BJ (cell line): Measurements from ENCODE around the gene SLC38A8. TPM values are rescaled to one million over a fixed set of nuclear protein-coding genes. Genes with fewer than 3 reads are reported as not detected.
A peak's percentile ranks its signal among the peaks of the same experiment; 100 is the strongest.

ENCODE experiments used
- CTCF ChIA-PET: fragments of 350-600 bp; formaldehyde crosslinking; extraction: SDS; loops from one replicate; lab custom pipeline; 2021; ENCODE audit warnings: antibody characterized with exemption, inconsistent platforms; lab: Yijun Ruan, JAX
- POLR2A ChIA-PET: fragments of 300-600 bp; sonication (Branson Sonifier 250); formaldehyde crosslinking; extraction: SDS; loops from one replicate; lab custom pipeline; 2021; ENCODE audit warnings: antibody characterized with exemption; lab: Charles Lee
- DNase-seq: peaks from one replicate; pipeline ENCODE4 v3.0.0-alpha.2; 2011; ENCODE audit warnings: low read depth
- H3K27me3 ChIP-seq: 2 replicates; pipeline ENCODE4 v1.6.0; 2011; ENCODE audit warnings: low read length; ENCODE audit not compliant: control insufficient read depth, insufficient read depth
- H3K36me3 ChIP-seq: 2 replicates; pipeline ENCODE4 v1.5.1; 2011; ENCODE audit warnings: low read length; ENCODE audit not compliant: control insufficient read depth, insufficient read depth
- H3K4me3 ChIP-seq: 2 replicates; pipeline ENCODE4 v1.5.1; 2011; ENCODE audit warnings: low read depth, mild to moderate bottlenecking, control low read depth, low read length
- CTCF ChIP-seq: IDR thresholded peaks from 2 replicates; pipeline ENCODE4 v1.5.1; 2011; ENCODE audit warnings: low read depth, mild to moderate bottlenecking, control low read depth, inconsistent platforms, low read length, moderate library complexity; ENCODE audit not compliant: insufficient read depth
- polyA plus RNA-seq: library from polyadenylated mRNA; depleted of rRNA; stranded (reverse); fragments of >200 nt; gene quantifications from 2 replicates; pipeline ENCODE4 v1.2.3, GENCODE V29; 2011

SLC38A8 gene
- polyA plus RNA-seq, 1 experiment: not detected

- no peak for DNase-seq
- ChIA-PET POLR2A (no interaction called here), CTCF (interaction anchor here (1.4 to 2.2 kb wide), 2 partner anchors 18 to 90 kb away, joined by 6 to 7 read pairs; no protein-coding TSS in a partner anchor)
- Histone ChIP-seq H3K36me3 (peaks cover 9% of the 10 kb centered on the region), H3K27me3 (peaks cover 1% of the 10 kb centered on the region), H3K4me3 (no peak overlapping the region)
- TF ChIP-seq CTCF: no peak
These were observed 5.0 kb upstream of the SLC38A8 start for GRCh38 chr16:84047626-84048025.

DNA sequence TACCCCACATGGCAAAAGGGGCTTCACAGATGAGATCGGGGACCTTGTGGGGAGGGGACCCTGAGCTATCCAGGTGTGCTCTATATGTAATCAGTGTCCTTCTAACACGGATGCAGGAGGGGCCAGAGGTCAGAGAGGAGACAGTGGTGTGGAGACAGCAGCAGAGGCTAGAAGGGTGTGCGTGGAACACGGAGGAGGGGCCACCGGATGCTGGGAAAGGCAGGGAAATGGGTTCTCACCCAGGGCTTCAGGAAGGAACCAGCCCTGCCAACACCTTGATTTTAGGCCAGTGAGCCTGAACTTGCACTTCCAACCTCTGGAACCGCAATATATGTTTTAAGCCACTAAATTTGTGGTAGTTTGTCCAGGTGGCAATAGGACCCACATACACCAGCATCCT is 4.6 kb upstream of the SLC38A8 start:
- no peak overlapping the region for H3K4me3 ChIP-seq
- no peak for TF ChIP-seq CTCF
- no peak for DNase-seq
- peaks cover 7% of the 10 kb centered on the region for H3K36me3 ChIP-seq
- POLR2A ChIA-PET: no interaction called here
- peaks cover 6% of the 10 kb centered on the region for H3K27me3 ChIP-seq
- CTCF ChIA-PET: interaction anchor here (1.7 to 2.2 kb wide), 2 partner anchors 18 to 90 kb away, joined by 4 to 7 read pairs; no protein-coding TSS in a partner anchor

- no peak for TF ChIP-seq CTCF
- H3K27me3 ChIP-seq: peaks cover 15% of the 10 kb centered on the region
- CTCF ChIA-PET: interaction anchor here (0.5 to 2.2 kb wide), 9 partner anchors 12 to 119 kb away, joined by 3 to 7 read pairs (median 4); no protein-coding TSS in a partner anchor
- POLR2A ChIA-PET: no interaction called here
- no peak for DNase-seq
- H3K36me3 ChIP-seq: peaks cover 5% of the 10 kb centered on the region
- no peak overlapping the region for H3K4me3 ChIP-seq
These were observed 3.3 kb upstream of the SLC38A8 start for GRCh38 chr16:84045818-84046470.

- H3K27me3 ChIP-seq: peaks cover 19% of the 10 kb centered on the region
- no peak overlapping the region for H3K4me3 ChIP-seq
- POLR2A ChIA-PET: no interaction called here
- DNase-seq: no peak
- CTCF ChIA-PET: interaction anchor here (0.5 to 6.6 kb wide), 9 partner anchors 11 to 118 kb away, joined by 3 to 34 read pairs (median 4); no protein-coding TSS in a partner anchor
- no peak for TF ChIP-seq CTCF
- peaks cover 2% of the 10 kb centered on the region for H3K36me3 ChIP-seq
These were observed 2.6 kb upstream of the SLC38A8 start for GRCh38 chr16:84045001-84045817.

DNA sequence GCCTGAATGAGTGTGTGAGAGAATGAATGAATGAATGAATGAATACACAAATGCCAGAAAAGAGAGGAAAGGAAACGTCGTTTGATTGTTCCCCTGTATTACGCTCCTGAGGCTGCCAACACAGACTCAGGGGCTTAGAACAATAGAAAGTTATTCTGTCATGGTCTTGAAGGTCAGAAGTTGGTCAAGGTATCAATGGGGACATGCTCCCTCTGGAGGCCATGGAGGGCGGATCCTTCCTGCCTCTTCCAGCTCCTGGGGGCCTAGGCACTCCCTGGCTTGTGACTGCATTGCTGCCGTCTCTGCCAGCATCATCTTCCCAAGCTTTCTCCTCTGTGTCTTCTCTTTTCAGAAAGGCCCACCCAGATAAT is 1.5 kb upstream of the SLC38A8 start:
- H3K27me3 ChIP-seq: peaks cover 26% of the 10 kb centered on the region
- no peak for DNase-seq
- peaks cover under 1% of the 10 kb centered on the region; the same call in 1 of the 2 replicates for H3K36me3 ChIP-seq
- ChIA-PET POLR2A (no interaction called here), CTCF (interaction anchor here (0.5 to 6.6 kb wide), 4 partner anchors 8 to 107 kb away, joined by 3 to 34 read pairs (median 4); no protein-coding TSS in a partner anchor)
- peak; percentile 52 for TF ChIP-seq CTCF
- no peak overlapping the region for H3K4me3 ChIP-seq
